Stimulated activated CD8-positive, alpha-beta memory T cell treated with anti-CD3 and anti-CD28 coated beads, Interleukin-7, amount 100 ng/mL, for 4 hours (primary cell): ENCODE data around the gene CNGA3.

ENCODE experiments used
- DNase-seq, 2 donors: peaks; one replicate each; pipeline ENCODE4 v3.0.0-alpha.2; 2020; ENCODE audit warnings: low read depth in 2 of 2

CNGA3 gene

GRCh38 chr2:98441706-98442450 lies 95.6 kb downstream of the CNGA3 start:
- DNase-seq: no peak

- no peak for DNase-seq
These were observed 96.2 kb downstream of the CNGA3 start for GRCh38 chr2:98442488-98442887.

GRCh38 chr2:98444436-98445176 lies 98.3 kb downstream of the CNGA3 start, which contains the start of gene INPP4A:
INPP4A (plus strand) TSS chr2:98444858; CDS start chr2:98520049, 75,191 bp downstream.
- DNase-seq: peak in 1 of 2 donors; percentile 75

GRCh38 chr2:98445177-98445682 lies 99.0 kb downstream of the CNGA3 start:
- no peak for DNase-seq

- no peak for DNase-seq
These were observed 99.7 kb downstream of the CNGA3 start for GRCh38 chr2:98445683-98446581.

GRCh38 chr2:98446850-98447249 lies 100.6 kb downstream of the CNGA3 start:
- DNase-seq: no peak
